ENCODE results near the gene P2RX7. TPM values are rescaled to one million over a fixed set of nuclear protein-coding genes. Genes with fewer than 3 reads are reported as not detected.

Gene P2RX7
- total RNA-seq, 1 donor from 2014 or later: 0.40 TPM

- Mint-ChIP-seq H3K4me1 (peaks cover 5% of the 10 kb centered on the region), H3K36me3 (peaks cover 1% of the 10 kb centered on the region)
These were observed 76.5 kb downstream of the P2RX7 start for GRCh38 chr12:121209221-121209620.

GRCh38 chr12:121209624-121210572 lies 77.2 kb downstream of the P2RX7 start, which contains the start of gene P2RX4:
P2RX4 (plus strand) TSS chr12:121210129; CDS start chr12:121210165, 36 bp downstream.
- Mint-ChIP-seq H3K9me3 (no peaks in the 10 kb centered on the region), H3K27ac (peak within 1 kb of the TSS; percentile 68), H3K4me1 (peaks cover 5% of the 10 kb centered on the region), H3K36me3 (peaks cover 1% of the 10 kb centered on the region), H3K27me3 (ENCODE audit: low read depth) (no peaks in the 10 kb centered on the region), H3K4me3 (peak within 1 kb of the TSS; percentile 71)
- DNase-seq (ENCODE audit: low spot score in 2 of 2, unreplicated experiment in 2 of 2): peak; percentile 62 to 76
- TF ChIP-seq CTCF (IDR thresholded peaks at IDR 0.05; ENCODE audit: unreplicated experiment): no peak

More at GRCh38 chr12:121209221-121209620, 76.5 kb downstream of the P2RX7 start:
- no peaks in the 10 kb centered on the region for H3K9me3 Mint-ChIP-seq
- no peaks in the 10 kb centered on the region for H3K27me3 Mint-ChIP-seq (ENCODE audit: low read depth)
- no peak overlapping the region for H3K27ac Mint-ChIP-seq
- no peak for TF ChIP-seq CTCF (IDR thresholded peaks at IDR 0.05; ENCODE audit: unreplicated experiment)
- H3K4me3 Mint-ChIP-seq: peak overlapping the region; percentile 56
- no peak for DNase-seq (ENCODE audit: low spot score in 2 of 2, unreplicated experiment in 2 of 2)

GRCh38 chr12:121212875-121213274 lies 80.2 kb downstream of the P2RX7 start:
- no peak for DNase-seq (ENCODE audit: low spot score in 2 of 2, unreplicated experiment in 2 of 2)
- H3K9me3 Mint-ChIP-seq: no peaks in the 10 kb centered on the region
- peaks cover 6% of the 10 kb centered on the region for H3K36me3 Mint-ChIP-seq
- no peak for TF ChIP-seq CTCF (IDR thresholded peaks at IDR 0.05; ENCODE audit: unreplicated experiment)
- H3K27me3 Mint-ChIP-seq (ENCODE audit: low read depth): no peaks in the 10 kb centered on the region
- H3K4me3 Mint-ChIP-seq: no peak overlapping the region
- peaks cover 5% of the 10 kb centered on the region for H3K4me1 Mint-ChIP-seq
- H3K27ac Mint-ChIP-seq: no peak overlapping the region

- H3K27me3 Mint-ChIP-seq (ENCODE audit: low read depth): no peaks in the 10 kb centered on the region
- H3K4me3 Mint-ChIP-seq: no peak overlapping the region
- H3K4me1 Mint-ChIP-seq: peaks cover 5% of the 10 kb centered on the region
- DNase-seq (ENCODE audit: low spot score in 2 of 2, unreplicated experiment in 2 of 2): no peak
- no peak for TF ChIP-seq CTCF (IDR thresholded peaks at IDR 0.05; ENCODE audit: unreplicated experiment)
- peak overlapping the region; percentile 57 for H3K27ac Mint-ChIP-seq
- H3K9me3 Mint-ChIP-seq: no peaks in the 10 kb centered on the region
- H3K36me3 Mint-ChIP-seq: peaks cover 11% of the 10 kb centered on the region
These were observed 81.6 kb downstream of the P2RX7 start for GRCh38 chr12:121214166-121214777.

GRCh38 chr12:121214855-121215745 lies 82.4 kb downstream of the P2RX7 start:
- TF ChIP-seq CTCF (IDR thresholded peaks at IDR 0.05; ENCODE audit: unreplicated experiment): no peak
- H3K4me1 Mint-ChIP-seq: peaks cover 5% of the 10 kb centered on the region
- peaks cover 14% of the 10 kb centered on the region for H3K36me3 Mint-ChIP-seq
- no peak overlapping the region for H3K4me3 Mint-ChIP-seq
- DNase-seq (ENCODE audit: low spot score in 2 of 2, unreplicated experiment in 2 of 2): no peak
- H3K27me3 Mint-ChIP-seq (ENCODE audit: low read depth): no peaks in the 10 kb centered on the region
- H3K9me3 Mint-ChIP-seq: no peaks in the 10 kb centered on the region
- no peak overlapping the region for H3K27ac Mint-ChIP-seq
